Calu3 (cell line): ENCODE results near the gene BRSK2. TPM values are rescaled to one million over a fixed set of nuclear protein-coding genes. Genes with fewer than 3 reads are reported as not detected.
"Not testable (repeated sequence)": the region's sequence is repeated elsewhere in the genome, so short reads cannot be mapped to it uniquely, and the experiment has no call there.

ENCODE experiments used
- BruUV-seq: library from RNA; stranded (reverse); fragments of 400-500 nt; replicated peaks from 2 replicates; lab custom pipeline; 2021; lab: Mats Ljungman, UMichigan
- CTCF ChIA-PET: fragments of 300-600 bp; sonication (Branson Sonifier 250); formaldehyde crosslinking; loops from one replicate; lab custom pipeline; 2022; ENCODE audit warnings: antibody characterized with exemption; lab: Charles Lee
- DNase-seq: peaks from one replicate; pipeline ENCODE4 v3.0.0; 2022
- H3K27ac Mint-ChIP-seq: one replicate; pipeline ENCODE4 v1.8.0; 2022; ENCODE audit warnings: mixed read lengths; ENCODE audit not compliant: unreplicated experiment
- H3K27me3 Mint-ChIP-seq: one replicate; pipeline ENCODE4 v1.8.0; 2022; ENCODE audit warnings: mixed read lengths; ENCODE audit not compliant: unreplicated experiment
- H3K36me3 Mint-ChIP-seq: one replicate; pipeline ENCODE4 v1.8.0; 2022; ENCODE audit warnings: mild to moderate bottlenecking, moderate library complexity, mixed read lengths; ENCODE audit not compliant: insufficient read depth, unreplicated experiment
- H3K4me1 Mint-ChIP-seq: one replicate; pipeline ENCODE4 v1.8.0; 2022; ENCODE audit warnings: mild to moderate bottlenecking, low read depth, mixed read lengths; ENCODE audit not compliant: unreplicated experiment
- H3K4me3 Mint-ChIP-seq: one replicate; pipeline ENCODE4 v1.8.0; 2022; ENCODE audit warnings: mild to moderate bottlenecking, low read depth, moderate library complexity, mixed read lengths; ENCODE audit not compliant: unreplicated experiment
- H3K9me3 Mint-ChIP-seq: one replicate; pipeline ENCODE4 v1.8.0; 2022; ENCODE audit warnings: low read depth, mixed read lengths; ENCODE audit not compliant: unreplicated experiment
- CTCF ChIP-seq: fragments of 200-600 bp; IDR thresholded peaks from one replicate; pipeline ENCODE4 v1.8.0; 2022; ENCODE audit warnings: antibody characterized with exemption; ENCODE audit not compliant: unreplicated experiment
- intact Hi-C: fragments of 100-400 bp; cut with micrococcal nuclease; formaldehyde crosslinking; loops from one replicate; pipeline ENCODE4 v1.10.0; 2022; ENCODE audit not compliant: unreplicated experiment
- total RNA-seq: library from RNA; stranded (reverse); gene quantifications from 2 replicates; pipeline ENCODE4 v1.2.3, GENCODE V29; 2022

Gene BRSK2
- total RNA-seq, 1 experiment from 2014 or later = 2.6 TPM

- no TSS peak for BruUV-seq
- intact Hi-C loops = no loop called here
- DNase-seq = no peak
- H3K4me3 Mint-ChIP-seq = no peak overlapping the region
- H3K27ac Mint-ChIP-seq = no peak overlapping the region
- peaks cover 4% of the 10 kb centered on the region for H3K9me3 Mint-ChIP-seq
- no peaks in the 10 kb centered on the region for H3K4me1 Mint-ChIP-seq
- H3K36me3 Mint-ChIP-seq = no peaks in the 10 kb centered on the region
- CTCF ChIA-PET = no interaction called here
- peaks cover 11% of the 10 kb centered on the region for H3K27me3 Mint-ChIP-seq
- no peak for TF ChIP-seq CTCF
Observed at GRCh38 chr11:1419811-1420210, 30.1 kb downstream of the BRSK2 start.

- CTCF ChIA-PET = no interaction called here
- Mint-ChIP-seq H3K9me3 (peaks cover 2% of the 10 kb centered on the region), H3K4me1 (no peaks in the 10 kb centered on the region), H3K27ac (no peak overlapping the region), H3K36me3 (no peaks in the 10 kb centered on the region), H3K4me3 (no peak overlapping the region), H3K27me3 (peaks cover 16% of the 10 kb centered on the region)
- intact Hi-C loops = no loop called here
- no peak for TF ChIP-seq CTCF
- no TSS peak for BruUV-seq
- DNase-seq = no peak
Observed at GRCh38 chr11:1421291-1421690, 31.6 kb downstream of the BRSK2 start.

DNA sequence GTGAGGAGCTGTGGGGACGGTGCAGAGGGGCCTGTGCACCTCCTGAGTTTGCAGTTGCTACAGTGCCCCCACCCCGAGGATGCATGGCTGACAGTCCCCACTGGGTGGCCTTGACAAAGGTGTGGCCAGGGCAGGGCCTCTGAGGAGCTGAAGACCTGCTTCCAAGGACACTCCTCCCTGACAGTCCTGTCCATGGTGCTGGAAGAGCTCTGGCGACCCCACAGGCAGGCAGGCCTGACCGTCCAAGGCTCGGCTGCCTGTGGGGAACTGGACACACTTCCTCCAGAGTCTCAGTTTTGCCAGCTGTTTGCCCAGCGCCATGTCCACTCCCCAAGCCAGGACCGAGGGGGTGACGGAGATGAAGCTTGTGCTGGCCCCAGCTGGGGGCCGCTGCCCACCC, 32.7 kb downstream of the BRSK2 start:
- Mint-ChIP-seq H3K27me3 (peaks cover 21% of the 10 kb centered on the region), H3K4me1 (no peaks in the 10 kb centered on the region), H3K4me3 (no peak overlapping the region), H3K9me3 (peaks cover 2% of the 10 kb centered on the region), H3K36me3 (no peaks in the 10 kb centered on the region), H3K27ac (no peak overlapping the region)
- no TSS peak for BruUV-seq
- intact Hi-C loops = no loop called here
- no peak for DNase-seq
- CTCF ChIA-PET = no interaction called here
- TF ChIP-seq CTCF = no peak

DNA sequence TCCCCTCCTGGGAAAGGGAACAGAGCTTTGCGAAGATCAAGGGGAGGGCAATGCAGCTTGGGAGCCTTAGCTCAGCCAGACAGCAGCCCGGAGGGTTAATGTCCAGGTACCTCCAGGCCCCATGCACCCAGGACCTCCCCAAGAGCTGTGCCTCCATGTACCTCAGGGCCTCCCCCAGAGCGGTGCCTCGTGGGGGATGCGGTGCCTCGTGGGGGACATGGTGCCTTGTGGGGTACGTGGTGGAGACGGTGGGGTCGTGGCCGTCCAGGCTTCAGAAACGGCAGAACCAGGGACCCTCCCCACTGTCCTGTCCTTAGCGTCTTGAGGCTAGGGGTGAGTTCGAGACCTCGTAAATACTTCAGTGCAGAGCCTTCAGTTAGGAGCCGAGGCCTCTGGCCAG, 33.2 kb downstream of the BRSK2 start:
- H3K4me1 Mint-ChIP-seq = no peaks in the 10 kb centered on the region
- no peaks in the 10 kb centered on the region for H3K36me3 Mint-ChIP-seq
- H3K27ac Mint-ChIP-seq = no peak overlapping the region
- TF ChIP-seq CTCF = no peak
- no TSS peak for BruUV-seq
- H3K27me3 Mint-ChIP-seq = peaks cover 21% of the 10 kb centered on the region
- peaks cover 2% of the 10 kb centered on the region for H3K9me3 Mint-ChIP-seq
- CTCF ChIA-PET = no interaction called here
- no peak for DNase-seq
- intact Hi-C loops = no loop called here
- H3K4me3 Mint-ChIP-seq = no peak overlapping the region

- H3K27me3 Mint-ChIP-seq = peaks cover 21% of the 10 kb centered on the region
- BruUV-seq, CTCF ChIA-PET, H3K4me3 Mint-ChIP-seq, H3K4me1 Mint-ChIP-seq, H3K36me3 Mint-ChIP-seq, intact Hi-C loops, H3K27ac Mint-ChIP-seq, H3K9me3 Mint-ChIP-seq, DNase-seq: not testable (repeated sequence)
Observed at GRCh38 chr11:1423406-1423805, 33.7 kb downstream of the BRSK2 start.
